Measurements from ENCODE around the gene BLM.
"Not testable (repeated sequence)": the region's sequence is repeated elsewhere in the genome, so short reads cannot be mapped to it uniquely, and the experiment has no call there.

Gene BLM

GRCh38 chr15:90844696-90845095, 127.5 kb downstream of the BLM start:
- no peak for DNase-seq (ENCODE audit: low read depth in 1 of 2, low spot score in 1 of 2)

GRCh38 chr15:90845201-90845949, 128.2 kb downstream of the BLM start:
- no peak for DNase-seq (ENCODE audit: low read depth in 1 of 2, low spot score in 1 of 2)

- not testable (repeated sequence) for DNase-seq (ENCODE audit: low read depth in 1 of 2, low spot score in 1 of 2)
Observed at GRCh38 chr15:90849424-90849823, 132.3 kb downstream of the BLM start.

GRCh38 chr15:90851114-90851513, 134.0 kb downstream of the BLM start:
- no peak for DNase-seq (ENCODE audit: low read depth in 1 of 2, low spot score in 1 of 2)

GRCh38 chr15:90851940-90852339, 134.8 kb downstream of the BLM start:
- DNase-seq (ENCODE audit: low read depth in 1 of 2, low spot score in 1 of 2), result no peak

- DNase-seq (ENCODE audit: low read depth in 1 of 2, low spot score in 1 of 2), result no peak
Observed at GRCh38 chr15:90855139-90855538, 138.0 kb downstream of the BLM start.

GRCh38 chr15:90857337-90857736, 140.2 kb downstream of the BLM start:
- DNase-seq (ENCODE audit: low read depth in 1 of 2, low spot score in 1 of 2), result no peak

- DNase-seq (ENCODE audit: low read depth in 1 of 2, low spot score in 1 of 2), result no peak
Observed at GRCh38 chr15:90857883-90858443, 140.8 kb downstream of the BLM start.

- no peak for DNase-seq (ENCODE audit: low read depth in 1 of 2, low spot score in 1 of 2)
Observed at GRCh38 chr15:90859234-90860131, 142.3 kb downstream of the BLM start.

GRCh38 chr15:90860450-90860849, 143.3 kb downstream of the BLM start:
- no peak for DNase-seq (ENCODE audit: low read depth in 1 of 2, low spot score in 1 of 2)

- no peak for DNase-seq (ENCODE audit: low read depth in 1 of 2, low spot score in 1 of 2)
Observed at GRCh38 chr15:90860942-90861675, 144.0 kb downstream of the BLM start.

GRCh38 chr15:90862487-90862886, 145.3 kb downstream of the BLM start:
- no peak for DNase-seq (ENCODE audit: low read depth in 1 of 2, low spot score in 1 of 2)

GRCh38 chr15:90862964-90863778, 146.0 kb downstream of the BLM start:
- no peak for DNase-seq (ENCODE audit: low read depth in 1 of 2, low spot score in 1 of 2)

GRCh38 chr15:90863987-90864386, 146.8 kb downstream of the BLM start:
- DNase-seq (ENCODE audit: low read depth in 1 of 2, low spot score in 1 of 2), result no peak

GRCh38 chr15:90864507-90864906, 147.4 kb downstream of the BLM start:
- no peak for DNase-seq (ENCODE audit: low read depth in 1 of 2, low spot score in 1 of 2)

- no peak for DNase-seq (ENCODE audit: low read depth in 1 of 2, low spot score in 1 of 2)
Observed at GRCh38 chr15:90865702-90866101, 148.6 kb downstream of the BLM start.

Data from activated T-helper 1 cell treated with anti-CD3 and anti-CD28 coated beads, Interleukin-2, amount 50 U/mL, for 16 hours (primary cell).